Measurements from ENCODE around the gene KYNU.

The KYNU gene

DNA sequence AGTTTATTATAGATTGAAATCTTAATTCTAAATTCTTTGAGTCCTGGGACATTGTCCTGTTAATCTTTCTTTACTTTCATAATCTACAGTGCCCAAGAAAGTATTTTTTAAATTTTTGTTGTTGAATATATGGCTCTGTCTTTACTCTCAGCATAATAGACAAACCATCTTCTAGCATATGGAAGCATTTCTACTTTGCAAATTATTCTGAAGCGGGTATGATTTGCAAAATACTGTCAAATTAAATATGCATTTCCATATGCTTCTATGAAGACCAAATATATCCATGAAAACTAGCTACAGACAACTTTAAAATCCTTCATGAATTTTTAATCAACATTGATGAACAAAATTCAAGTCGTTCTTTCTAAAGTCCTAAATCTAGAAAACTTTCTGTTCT lies 117.2 kb downstream of the KYNU start (continued):
- TF ChIP-seq ZNF8 (CRISPR knock-in tag; IDR thresholded peaks at IDR 0.05) (no peak), RARB (CRISPR knock-in tag; IDR thresholded peaks at IDR 0.05) (no peak)
- TF ChIP-seq, protein P1, sequence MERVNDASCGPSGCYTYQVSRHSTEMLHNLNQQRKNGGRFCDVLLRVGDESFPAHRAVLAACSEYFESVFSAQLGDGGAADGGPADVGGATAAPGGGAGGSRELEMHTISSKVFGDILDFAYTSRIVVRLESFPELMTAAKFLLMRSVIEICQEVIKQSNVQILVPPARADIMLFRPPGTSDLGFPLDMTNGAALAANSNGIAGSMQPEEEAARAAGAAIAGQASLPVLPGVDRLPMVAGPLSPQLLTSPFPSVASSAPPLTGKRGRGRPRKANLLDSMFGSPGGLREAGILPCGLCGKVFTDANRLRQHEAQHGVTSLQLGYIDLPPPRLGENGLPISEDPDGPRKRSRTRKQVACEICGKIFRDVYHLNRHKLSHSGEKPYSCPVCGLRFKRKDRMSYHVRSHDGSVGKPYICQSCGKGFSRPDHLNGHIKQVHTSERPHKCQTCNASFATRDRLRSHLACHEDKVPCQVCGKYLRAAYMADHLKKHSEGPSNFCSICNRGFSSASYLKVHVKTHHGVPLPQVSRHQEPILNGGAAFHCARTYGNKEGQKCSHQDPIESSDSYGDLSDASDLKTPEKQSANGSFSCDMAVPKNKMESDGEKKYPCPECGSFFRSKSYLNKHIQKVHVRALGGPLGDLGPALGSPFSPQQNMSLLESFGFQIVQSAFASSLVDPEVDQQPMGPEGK (CRISPR knock-in tag; IDR thresholded peaks at IDR 0.05; ENCODE audit: borderline replicate concordance), result no peak

DNA sequence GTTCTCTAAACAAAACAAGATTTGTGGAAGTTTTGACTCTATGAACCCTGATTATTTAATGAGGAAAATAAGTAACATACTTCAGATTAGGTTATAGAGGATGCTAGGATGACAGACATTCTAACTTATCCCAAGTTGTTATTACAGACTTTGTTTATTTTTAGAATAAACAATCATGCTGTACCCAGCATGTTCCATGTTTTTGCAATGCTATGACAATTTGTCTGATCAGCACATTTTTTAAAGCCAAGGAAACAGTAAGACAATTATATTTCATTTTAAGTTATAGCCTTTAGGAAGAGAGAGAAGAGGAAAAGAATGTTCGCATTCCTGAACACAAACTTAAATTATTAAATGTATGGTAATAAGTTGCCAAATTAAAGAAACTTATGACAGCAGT lies 119.8 kb downstream of the KYNU start:
- no peak for TF ChIP-seq PPARA (CRISPR knock-in tag; IDR thresholded peaks at IDR 0.05; ENCODE audit: borderline replicate concordance)
- TF ChIP-seq, protein P1 (CRISPR knock-in tag; IDR thresholded peaks at IDR 0.05; ENCODE audit: borderline replicate concordance), result no peak
- TF ChIP-seq, protein P2, sequence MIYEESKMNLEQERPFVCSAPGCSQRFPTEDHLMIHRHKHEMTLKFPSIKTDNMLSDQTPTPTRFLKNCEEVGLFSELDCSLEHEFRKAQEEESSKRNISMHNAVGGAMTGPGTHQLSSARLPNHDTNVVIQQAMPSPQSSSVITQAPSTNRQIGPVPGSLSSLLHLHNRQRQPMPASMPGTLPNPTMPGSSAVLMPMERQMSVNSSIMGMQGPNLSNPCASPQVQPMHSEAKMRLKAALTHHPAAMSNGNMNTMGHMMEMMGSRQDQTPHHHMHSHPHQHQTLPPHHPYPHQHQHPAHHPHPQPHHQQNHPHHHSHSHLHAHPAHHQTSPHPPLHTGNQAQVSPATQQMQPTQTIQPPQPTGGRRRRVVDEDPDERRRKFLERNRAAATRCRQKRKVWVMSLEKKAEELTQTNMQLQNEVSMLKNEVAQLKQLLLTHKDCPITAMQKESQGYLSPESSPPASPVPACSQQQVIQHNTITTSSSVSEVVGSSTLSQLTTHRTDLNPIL (CRISPR knock-in tag; IDR thresholded peaks at IDR 0.05; ENCODE audit: low read depth), result no peak
- TF ChIP-seq ZFP30 (CRISPR knock-in tag; IDR thresholded peaks at IDR 0.05), result no peak
- no peak for TF ChIP-seq ZC3H10 (CRISPR knock-in tag; IDR thresholded peaks at IDR 0.05)
- no peak for TF ChIP-seq ZNF70 (CRISPR knock-in tag; IDR thresholded peaks at IDR 0.05)
- no peak for TF ChIP-seq ZFP3 (CRISPR knock-in tag; IDR thresholded peaks at IDR 0.05)
- TF ChIP-seq CSDC2 (CRISPR knock-in tag; IDR thresholded peaks at IDR 0.05), result no peak
- TF ChIP-seq ESRRG (CRISPR knock-in tag; IDR thresholded peaks at IDR 0.05), result no peak
- TF ChIP-seq OSR1 (CRISPR knock-in tag; IDR thresholded peaks at IDR 0.05), result no peak
- no peak for ATAC-seq

DNA sequence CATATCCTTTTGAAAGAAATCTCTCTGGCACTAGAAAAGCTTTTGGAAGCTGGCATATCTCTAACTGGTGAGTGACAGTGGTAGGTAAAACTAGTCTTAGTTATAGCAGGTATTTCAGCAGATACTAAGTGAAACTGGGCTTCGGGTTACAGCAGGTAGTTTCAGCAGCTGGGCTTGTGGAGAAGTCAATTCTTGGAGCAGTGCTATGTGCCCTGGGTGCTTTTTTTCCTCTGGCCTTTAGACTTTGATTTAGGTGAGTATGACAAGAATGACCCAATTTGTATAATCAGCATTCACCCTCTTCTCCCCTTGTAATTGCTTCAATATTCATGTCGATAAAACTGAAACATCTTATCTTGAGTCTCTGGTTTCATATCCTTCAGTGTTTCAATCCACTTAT lies 123.1 kb downstream of the KYNU start:
- TF ChIP-seq BACH2 (CRISPR knock-in tag; IDR thresholded peaks at IDR 0.05; ENCODE audit: borderline replicate concordance), result no peak
- no peak for TF ChIP-seq ZFP30 (CRISPR knock-in tag; IDR thresholded peaks at IDR 0.05)
- no peak for TF ChIP-seq ARNTL (CRISPR knock-in tag; IDR thresholded peaks at IDR 0.05; ENCODE audit: borderline replicate concordance, low read depth)
- TF ChIP-seq ZFP3 (CRISPR knock-in tag; IDR thresholded peaks at IDR 0.05), result no peak
- no peak for TF ChIP-seq GLIS3 (CRISPR knock-in tag; IDR thresholded peaks at IDR 0.05)
- TF ChIP-seq ZC3H10 (CRISPR knock-in tag; IDR thresholded peaks at IDR 0.05), result no peak
- no peak for TF ChIP-seq ZNF70 (CRISPR knock-in tag; IDR thresholded peaks at IDR 0.05)
- TF ChIP-seq ZNF565 (CRISPR knock-in tag; conservative IDR thresholded peaks at IDR 0.05; ENCODE audit: low read depth), result no peak
- no peak for TF ChIP-seq RARB (CRISPR knock-in tag; IDR thresholded peaks at IDR 0.05)
- TF ChIP-seq, protein P3, sequence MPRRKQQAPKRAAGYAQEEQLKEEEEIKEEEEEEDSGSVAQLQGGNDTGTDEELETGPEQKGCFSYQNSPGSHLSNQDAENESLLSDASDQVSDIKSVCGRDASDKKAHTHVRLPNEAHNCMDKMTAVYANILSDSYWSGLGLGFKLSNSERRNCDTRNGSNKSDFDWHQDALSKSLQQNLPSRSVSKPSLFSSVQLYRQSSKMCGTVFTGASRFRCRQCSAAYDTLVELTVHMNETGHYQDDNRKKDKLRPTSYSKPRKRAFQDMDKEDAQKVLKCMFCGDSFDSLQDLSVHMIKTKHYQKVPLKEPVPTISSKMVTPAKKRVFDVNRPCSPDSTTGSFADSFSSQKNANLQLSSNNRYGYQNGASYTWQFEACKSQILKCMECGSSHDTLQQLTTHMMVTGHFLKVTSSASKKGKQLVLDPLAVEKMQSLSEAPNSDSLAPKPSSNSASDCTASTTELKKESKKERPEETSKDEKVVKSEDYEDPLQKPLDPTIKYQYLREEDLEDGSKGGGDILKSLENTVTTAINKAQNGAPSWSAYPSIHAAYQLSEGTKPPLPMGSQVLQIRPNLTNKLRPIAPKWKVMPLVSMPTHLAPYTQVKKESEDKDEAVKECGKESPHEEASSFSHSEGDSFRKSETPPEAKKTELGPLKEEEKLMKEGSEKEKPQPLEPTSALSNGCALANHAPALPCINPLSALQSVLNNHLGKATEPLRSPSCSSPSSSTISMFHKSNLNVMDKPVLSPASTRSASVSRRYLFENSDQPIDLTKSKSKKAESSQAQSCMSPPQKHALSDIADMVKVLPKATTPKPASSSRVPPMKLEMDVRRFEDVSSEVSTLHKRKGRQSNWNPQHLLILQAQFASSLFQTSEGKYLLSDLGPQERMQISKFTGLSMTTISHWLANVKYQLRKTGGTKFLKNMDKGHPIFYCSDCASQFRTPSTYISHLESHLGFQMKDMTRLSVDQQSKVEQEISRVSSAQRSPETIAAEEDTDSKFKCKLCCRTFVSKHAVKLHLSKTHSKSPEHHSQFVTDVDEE (CRISPR knock-in tag; IDR thresholded peaks at IDR 0.05), result no peak
- no peak for TF ChIP-seq TOX (CRISPR knock-in tag; IDR thresholded peaks at IDR 0.05; ENCODE audit: borderline replicate concordance)
- TF ChIP-seq, protein P4, sequence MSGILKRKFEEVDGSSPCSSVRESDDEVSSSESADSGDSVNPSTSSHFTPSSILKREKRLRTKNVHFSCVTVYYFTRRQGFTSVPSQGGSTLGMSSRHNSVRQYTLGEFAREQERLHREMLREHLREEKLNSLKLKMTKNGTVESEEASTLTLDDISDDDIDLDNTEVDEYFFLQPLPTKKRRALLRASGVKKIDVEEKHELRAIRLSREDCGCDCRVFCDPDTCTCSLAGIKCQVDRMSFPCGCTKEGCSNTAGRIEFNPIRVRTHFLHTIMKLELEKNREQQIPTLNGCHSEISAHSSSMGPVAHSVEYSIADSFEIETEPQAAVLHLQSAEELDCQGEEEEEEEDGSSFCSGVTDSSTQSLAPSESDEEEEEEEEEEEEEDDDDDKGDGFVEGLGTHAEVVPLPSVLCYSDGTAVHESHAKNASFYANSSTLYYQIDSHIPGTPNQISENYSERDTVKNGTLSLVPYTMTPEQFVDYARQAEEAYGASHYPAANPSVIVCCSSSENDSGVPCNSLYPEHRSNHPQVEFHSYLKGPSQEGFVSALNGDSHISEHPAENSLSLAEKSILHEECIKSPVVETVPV (CRISPR knock-in tag; IDR thresholded peaks at IDR 0.05), result no peak
- no peak for TF ChIP-seq ESRRG (CRISPR knock-in tag; IDR thresholded peaks at IDR 0.05)
- TF ChIP-seq, protein P2 (CRISPR knock-in tag; IDR thresholded peaks at IDR 0.05; ENCODE audit: low read depth), result no peak
- TF ChIP-seq SNAI2 (CRISPR knock-in tag; IDR thresholded peaks at IDR 0.05), result no peak
- ATAC-seq, result no peak
